HTERT RPE-1 (cell line): ENCODE data around the gene FGFR2.

Source experiments
- in situ Hi-C: fragments of 300-500 bp; cut with MboI; formaldehyde crosslinking; loops from 4 replicates; pipeline ENCODE4 v1.14.3; 2020; ENCODE audit warnings: low sequenced_read_pairs

The FGFR2 gene

DNA sequence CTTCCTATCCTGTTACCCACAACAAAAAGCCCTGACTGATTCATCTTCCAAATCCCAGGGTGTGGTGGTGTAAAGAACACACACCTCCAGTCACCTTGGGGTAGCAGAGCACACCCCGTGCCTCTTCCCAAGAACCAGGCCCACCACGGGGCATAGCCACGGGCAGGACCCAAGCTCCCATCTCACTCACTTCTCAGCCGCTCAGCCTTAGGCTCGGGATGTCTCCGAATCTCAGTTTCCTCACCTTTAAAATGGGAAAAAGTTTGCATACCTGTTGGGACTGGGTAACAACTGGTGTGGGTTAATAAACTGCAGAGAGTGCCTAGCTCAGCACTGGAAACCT is 139.0 kb downstream of the FGFR2 start:
- in situ Hi-C loops, result no loop called here

DNA sequence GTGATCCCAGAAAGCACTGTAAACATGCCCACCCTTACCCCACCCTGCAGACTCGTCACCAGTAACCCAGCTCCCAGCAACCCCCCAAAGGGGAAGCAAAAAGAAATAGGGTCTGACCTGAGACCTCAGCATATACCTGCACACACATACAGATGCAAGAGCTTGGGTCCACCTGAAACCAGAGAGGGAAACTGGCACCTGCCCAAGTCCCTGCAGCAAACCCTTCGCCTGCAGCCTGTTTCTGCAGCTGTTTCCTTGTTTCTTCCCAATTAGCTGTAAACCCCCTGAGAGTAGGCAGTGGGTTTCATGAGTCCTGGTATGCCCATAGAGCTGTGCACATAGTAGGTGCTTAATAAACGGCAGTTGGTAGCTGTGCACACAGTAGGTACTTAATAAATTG is 140.5 kb downstream of the FGFR2 start:
- in situ Hi-C loops, result no loop called here

DNA sequence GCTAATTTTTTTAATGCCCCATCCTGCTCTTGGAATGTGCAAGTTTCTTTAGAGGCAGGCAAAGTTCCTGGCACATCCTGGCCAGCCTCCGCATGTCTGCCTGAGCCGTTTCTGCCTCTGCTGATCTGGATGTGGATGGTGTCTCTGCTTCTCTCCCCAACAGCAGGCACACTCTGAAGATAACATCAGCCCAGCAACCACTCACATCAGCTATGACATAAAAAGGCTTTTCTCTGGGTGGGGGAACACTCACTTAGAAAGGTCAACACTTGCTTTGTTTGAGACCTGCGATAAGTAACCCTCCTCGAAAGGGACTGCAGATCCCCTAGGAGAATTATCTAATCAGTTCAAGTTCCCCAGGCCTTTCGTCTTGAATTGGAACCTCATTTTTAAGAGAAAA is 142.9 kb downstream of the FGFR2 start:
- in situ Hi-C loops, result no loop called here

DNA sequence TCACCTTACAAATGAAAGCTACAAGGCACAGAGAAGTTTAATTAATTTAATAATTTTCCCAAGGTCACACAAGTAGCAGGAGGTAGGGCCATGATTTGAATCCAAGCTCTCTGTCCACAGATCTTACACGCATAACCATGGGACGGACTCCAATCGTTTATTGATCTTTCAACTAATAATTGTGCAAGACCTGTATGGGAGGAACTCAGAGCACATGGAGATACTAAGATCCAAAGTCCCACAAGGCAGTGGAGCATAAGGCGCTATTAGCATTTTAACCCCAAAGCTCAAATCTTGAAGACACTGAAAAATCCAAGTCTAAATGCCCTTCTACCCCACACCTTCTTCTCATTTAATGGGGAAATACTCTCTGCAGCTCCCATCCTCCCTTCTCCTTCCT is 143.5 kb downstream of the FGFR2 start:
- in situ Hi-C loops, result no loop called here

DNA sequence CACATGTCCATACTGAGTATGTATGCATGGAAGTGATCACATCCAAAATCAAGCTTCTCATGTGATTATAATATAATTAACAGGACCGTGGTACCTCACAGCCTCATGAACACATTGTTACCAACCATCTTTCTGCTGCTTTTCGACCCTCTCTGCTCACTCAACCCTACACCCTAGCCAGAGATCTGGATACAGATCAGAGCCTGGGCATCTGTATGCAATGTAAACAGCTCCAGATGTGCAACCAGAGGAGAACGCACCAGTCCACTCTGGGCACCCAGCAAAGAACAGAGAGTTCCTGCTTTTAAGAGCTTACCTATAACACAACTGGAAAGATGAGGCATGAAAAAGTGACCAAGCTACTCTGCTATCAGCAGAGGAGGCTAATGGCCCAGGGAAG is 145.1 kb downstream of the FGFR2 start:
- in situ Hi-C loops, result no loop called here

DNA sequence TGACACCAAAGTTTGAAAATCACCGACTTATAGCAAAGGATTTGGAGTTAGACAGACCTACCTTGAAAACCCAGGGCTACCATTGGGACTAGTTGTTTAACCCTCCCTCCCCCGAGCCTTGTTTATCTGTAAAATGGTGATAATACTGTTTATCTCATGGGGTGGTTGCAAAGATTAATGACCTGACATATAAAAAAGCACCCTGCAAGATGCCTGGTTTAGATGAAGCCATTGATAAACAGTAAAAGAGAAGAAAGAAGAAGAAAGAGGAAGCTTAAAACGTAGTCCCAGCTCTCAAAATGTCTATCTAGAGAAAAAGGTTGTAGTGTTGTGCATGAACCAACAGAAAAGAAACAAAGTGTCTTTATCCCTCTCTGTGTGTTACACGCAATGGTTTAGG is 145.7 kb downstream of the FGFR2 start:
- in situ Hi-C loops, result no loop called here

DNA sequence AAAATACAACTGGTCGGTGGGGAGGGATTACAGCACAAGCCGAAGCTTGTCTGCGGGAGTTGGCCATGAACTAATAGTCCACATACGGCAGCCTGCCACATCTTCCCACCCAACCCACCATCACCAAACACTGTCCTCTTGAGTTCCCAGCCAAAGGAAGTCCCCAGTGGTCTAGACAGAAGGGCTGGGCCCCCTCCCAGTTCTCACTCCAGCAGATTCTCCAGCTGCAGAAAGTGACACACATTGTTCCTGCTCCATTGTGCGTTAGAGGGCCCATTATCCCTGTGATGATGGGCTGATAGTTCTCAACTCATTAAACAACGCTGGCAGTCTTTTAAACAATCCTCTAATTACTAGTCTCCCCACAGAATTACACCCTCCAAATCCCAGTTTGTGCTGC is 148.0 kb downstream of the FGFR2 start:
- in situ Hi-C loops, result no loop called here

DNA sequence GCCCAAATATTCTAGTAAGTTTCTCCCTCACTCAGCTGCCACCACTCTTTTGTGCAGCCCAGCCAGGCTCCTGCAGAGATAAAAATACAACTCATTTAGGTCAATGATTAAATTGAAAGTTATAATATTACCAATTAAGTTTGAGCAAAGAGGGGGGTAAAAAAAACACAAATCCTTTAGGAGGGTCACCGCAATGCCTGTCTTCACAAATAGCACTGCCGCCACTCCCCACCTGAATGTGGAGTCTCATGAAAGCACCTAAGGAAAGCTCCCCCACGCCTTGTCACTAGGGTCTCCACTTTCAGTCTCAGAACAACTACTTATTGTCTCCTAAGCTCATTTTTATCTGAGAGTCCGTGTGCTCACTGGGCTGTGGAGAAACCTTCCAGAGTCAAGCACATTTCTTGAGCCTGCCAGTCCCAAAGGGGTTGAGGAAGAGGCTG is 148.7 kb downstream of the FGFR2 start:
- in situ Hi-C loops, result no loop called here

DNA sequence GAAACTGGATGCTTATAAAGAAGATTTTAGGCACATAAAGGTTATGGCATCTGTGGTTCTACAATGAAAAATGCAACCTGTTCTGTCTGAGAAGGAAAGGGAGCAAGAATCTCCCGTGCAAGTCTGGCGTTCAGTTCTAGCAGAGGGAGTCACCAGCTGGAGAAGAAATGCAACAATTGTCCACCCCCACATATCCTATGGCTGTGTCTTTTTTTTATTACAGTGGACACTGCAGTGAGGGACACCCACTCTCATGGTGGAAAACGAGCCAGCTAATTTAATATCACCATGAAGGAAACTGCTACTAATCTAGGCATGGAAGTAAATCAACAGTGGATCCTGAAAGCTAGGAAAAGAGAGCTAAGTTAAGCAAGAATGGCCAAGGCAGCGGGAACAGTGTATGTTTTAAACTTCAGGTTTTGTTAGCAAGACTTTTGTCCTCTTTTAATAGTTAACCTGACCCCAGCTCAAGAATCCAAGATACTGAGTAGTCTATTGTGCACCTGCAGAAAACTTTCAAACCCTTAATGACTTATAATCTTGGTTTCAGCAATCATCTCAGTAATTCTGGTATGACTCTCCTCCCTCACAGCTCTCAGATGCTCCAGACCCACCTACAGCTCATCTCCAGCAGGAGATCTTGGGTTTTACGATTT is 149.3 kb downstream of the FGFR2 start:
- in situ Hi-C loops, result no loop called here

DNA sequence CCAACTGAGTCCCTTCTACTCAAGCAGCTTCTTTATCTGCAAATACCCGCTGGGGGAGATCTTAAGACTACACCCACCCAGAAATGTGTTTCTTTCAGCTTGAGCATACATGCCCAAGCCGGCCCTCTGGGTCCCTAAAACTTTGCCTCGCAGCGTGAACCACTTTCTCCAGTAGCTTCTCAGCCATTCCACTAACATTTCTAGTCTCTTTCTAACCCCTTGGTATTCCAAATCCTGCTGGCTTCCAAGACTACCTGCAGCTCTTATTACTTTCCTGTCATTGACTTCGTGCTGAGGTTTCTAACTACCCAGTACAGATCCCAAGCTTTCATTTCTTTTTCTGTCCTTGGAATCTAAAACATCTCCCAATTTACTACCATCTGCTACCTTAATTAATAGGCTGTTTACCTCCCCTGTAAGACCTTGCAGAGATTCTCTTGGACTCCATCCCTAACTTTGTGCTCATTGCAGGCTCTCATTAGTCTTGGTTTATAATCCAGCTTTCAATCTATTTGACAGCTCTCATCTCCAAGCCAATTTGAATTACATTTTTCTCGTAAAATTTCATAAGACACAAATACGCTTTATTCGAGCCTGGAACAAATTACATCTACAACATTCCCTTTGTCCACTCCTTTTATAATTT is 153.6 kb downstream of the FGFR2 start:
- in situ Hi-C loops, result no loop called here

DNA sequence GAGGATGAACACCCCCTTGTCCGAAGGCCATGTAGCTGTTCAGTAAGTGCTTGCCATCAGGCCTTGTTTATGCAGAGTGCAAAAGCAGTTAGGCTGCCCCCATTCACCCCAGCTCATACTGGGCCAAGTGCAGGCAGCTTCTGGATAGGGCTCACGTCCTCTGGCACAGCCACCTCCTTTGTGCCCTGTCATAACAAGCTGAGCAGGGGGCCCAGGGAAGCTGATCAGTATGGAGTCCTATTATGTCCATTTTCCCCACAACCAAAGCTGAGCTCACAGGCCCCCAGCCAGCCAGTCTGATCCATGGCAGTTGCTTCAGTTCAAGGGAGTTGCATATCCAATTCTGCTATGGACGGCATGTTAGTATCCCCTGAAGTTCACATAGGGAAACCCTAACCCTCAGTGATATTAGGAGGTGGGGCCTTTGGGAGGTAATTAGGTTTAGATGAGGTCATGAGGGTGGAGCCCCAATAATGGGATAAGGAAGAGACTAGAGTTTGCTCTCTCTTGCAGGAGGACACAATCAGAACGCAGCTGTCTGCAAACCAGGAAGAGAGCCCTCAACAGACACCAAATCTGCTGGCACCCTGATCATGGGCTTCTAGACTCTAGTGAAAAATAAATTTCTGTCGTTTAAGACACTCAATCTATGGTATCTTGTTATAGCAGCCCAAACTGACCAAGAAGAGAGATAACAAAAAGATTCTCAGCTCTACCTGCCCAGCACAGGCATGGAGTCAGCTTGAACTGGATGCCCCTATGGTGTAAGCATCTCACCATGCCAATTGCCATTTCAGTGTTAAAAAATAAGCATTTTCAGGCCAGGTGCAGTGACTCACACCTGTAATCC is 155.9 kb downstream of the FGFR2 start:
- in situ Hi-C loops, result no loop called here

DNA sequence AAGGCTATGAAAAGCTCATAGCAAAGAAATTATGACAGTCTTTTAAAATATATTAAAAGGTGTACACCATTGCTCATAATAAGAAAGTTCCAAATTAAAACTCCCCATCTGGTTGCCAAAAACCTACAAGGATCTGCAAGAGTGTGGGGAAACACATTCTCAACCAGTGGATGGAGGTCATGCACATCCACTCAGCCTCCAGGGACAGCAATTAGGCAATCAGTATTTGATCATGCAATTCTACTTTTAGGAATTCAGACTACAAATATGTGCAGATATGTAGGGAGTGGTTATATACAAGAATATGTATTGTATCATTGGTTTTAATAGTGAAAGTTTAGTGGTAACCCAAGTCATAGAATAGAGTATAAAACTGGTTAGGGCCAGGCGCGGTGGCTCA is 157.8 kb downstream of the FGFR2 start:
- in situ Hi-C loops, result no loop called here

DNA sequence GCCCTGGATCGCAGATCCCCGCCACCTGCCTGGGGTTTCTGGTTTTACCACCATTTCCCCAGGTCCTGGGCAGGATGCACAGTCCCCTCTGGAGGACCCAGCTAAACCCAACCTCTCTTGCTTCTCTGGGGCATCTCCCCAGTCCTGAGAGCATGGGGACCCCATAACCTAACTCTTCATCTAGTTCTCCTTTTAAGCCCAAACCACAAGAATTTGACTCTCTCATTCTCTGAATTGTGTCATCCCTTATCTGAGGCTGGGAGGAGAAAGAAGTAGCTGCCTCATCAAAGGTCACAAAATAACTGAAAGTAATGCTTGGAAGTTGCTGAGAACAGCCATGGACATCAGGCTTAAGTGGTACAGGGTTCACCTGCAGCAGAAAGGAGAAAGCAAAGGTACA is 159.9 kb downstream of the FGFR2 start:
- in situ Hi-C loops, result no loop called here

DNA sequence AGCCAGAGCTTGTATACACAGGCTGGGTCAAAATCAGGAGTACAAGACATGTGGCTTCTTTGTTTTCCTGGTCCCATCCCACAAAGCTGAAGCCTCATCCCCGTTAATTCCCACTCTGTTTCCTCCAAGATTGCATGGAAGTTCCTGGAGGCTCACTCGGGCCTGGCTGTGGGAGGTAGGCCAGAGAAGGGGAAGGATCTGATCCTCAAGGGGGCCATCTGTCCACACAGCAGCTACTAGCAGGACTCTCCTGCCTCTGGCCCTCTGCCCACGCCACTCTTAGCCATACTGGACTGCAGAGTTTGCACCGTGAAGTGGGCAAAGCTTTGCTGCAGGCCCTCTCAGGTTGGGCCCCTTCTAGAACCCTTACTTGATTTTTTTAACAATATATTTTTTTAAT is 160.6 kb downstream of the FGFR2 start:
- in situ Hi-C loops, result no loop called here

DNA sequence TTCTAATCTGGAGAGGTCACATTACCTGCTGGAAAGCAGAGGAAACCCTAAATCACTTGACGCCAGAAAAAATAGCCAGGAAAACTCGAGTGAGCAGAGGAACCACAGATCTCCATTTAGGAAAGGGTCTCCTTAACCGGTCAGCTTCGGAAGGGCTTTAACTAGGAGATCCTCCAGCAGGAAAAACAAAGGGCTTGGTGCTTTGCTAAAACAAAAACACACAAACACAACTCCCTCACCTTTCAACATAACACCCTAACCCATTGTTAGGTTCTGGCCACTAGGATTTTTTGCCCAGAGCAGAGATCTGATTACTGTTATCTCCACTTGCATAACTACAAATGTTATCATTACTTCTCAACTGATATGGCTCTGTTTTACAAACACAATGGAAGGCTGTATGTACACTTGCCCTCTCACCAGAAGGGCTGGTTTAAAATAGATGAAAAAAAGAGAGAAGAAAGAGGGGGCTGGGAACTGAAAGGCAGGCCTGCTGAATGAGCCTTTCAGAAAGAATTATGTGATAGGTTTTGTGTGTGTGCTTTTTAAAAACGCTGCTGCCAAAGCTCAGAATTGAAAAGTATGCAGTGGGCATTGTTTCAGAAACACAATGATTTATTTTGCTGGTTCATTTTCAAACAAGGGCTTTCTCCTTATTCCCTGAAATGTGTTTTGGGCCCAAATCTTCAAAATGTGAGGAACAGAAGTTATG is 161.5 kb downstream of the FGFR2 start:
- in situ Hi-C loops, result no loop called here

DNA sequence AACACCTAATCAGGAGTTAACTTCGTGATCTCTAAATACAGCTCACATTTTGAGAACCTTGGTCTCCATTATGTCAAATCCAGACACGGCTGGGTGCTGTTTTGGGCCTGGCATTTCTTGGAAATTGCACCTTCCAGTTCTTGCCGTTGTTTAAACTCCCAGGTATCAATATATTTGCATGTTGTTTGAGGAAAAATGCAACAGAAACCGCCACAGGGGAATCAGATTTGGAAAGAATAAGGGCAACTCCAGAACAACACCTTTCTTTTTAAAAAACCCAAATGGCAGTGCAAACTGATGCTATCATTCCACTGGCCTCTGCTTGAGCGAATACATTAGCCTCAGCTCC is 162.0 kb downstream of the FGFR2 start:
- in situ Hi-C loops, result no loop called here

DNA sequence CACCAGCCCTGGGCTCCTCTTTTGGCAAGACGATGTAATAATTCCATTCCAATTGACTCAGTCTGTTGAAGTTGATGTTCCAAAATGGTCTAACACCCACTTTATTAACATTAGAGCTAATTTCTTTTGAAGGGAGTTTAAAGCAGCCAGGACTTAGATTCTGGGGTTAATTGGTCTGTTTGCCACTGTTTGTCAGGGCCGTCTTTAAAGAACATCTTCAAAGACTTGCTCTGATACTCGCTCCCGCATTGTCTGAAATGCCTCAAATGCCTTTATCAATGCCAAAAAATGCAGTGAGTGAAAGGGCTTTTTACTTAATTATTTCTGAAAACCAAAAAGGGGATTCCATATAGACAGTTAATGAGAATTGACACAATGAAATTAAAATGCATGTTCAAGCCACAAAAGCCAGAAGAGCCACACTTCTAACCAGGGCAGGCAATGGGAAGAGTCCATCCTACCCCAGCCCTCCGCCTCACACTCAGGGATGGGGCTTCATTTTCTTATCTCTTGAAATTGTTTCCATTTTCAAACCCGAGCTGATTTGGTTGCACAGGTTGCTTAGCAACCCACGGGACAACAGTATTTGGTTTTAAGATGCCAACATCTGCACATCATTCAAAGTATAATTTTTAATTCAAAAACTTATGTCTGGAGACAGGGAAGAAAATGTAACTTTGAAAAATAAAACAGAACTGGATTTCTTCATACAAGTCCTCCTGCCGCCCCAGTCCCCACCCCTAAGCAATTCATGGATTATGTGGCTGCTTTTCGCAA is 163.0 kb downstream of the FGFR2 start:
- in situ Hi-C loops, result no loop called here

DNA sequence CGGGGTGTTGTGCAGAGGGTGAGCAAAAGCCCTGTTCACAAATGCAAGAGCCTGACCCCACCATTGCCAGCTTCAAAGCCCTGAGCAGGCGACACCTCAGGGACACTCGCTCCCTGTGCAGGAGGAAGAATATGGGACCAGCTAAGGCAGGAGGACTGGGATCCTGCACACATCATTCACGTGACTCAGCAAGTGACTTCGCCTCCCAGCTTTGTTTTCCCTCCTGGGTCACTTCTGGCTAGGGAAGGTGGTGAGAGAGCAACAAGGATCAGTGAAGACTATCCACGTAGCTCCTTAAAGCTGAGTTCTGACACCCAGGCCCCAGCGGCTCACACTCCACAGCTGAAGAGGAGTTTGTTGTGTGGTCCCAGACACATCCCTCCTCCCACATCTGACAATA is 164.3 kb downstream of the FGFR2 start:
- in situ Hi-C loops, result no loop called here

DNA sequence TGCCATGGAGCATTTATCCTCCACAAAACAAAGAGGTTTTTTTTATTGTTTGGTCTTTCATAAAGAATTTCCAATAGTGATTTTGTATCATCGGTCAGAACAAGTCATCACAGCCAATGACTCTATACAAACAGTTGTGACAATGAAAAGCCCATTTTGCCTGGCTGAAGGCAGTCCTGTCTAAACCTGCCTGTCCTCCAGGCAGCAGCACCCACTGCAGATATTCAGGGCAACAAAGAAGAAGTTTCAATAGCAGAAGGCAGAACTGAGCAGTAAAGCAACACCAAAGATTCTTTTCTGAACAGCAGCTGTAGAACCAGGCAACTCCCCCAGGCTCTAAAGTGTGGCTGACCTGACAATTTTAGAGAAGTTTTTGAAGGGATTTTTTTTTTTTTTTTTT is 169.4 kb downstream of the FGFR2 start:
- in situ Hi-C loops, result no loop called here
